OCI-LY3 (cell line): ENCODE results near the gene SLC39A3.

Experiments used
- CTCF ChIP-seq: fragments of 200-600, 300-600 bp; sonication (generic); IDR thresholded peaks from 2 replicates; pipeline ENCODE4 v1.5.1; 2014; ENCODE audit warnings: antibody characterized with exemption, low read length, low read depth
- EZH2phosphoT487 ChIP-seq: fragments of 200-600 bp; shearing (Covaris generic); IDR thresholded peaks from 2 replicates; pipeline ENCODE4 v1.6.1; 2018; ENCODE audit warnings: antibody characterized with exemption, mixed run types, low read depth

GRCh38 chr19:2703691-2704216 lies 36.1 kb downstream of the SLC39A3 start:
- TF ChIP-seq CTCF: no peak
- TF ChIP-seq EZH2phosphoT487: no peak
